GM18867 (cell line): Measurements from ENCODE around the gene ANKDD1A.
A peak's percentile ranks its signal among the peaks of the same experiment; 100 is the strongest.

Source experiments
- ATAC-seq: cut with Tn5 transposase; IDR thresholded peaks from one replicate; pipeline ENCODE4 v1.9.1; 2021; ENCODE audit warnings: mild to moderate bottlenecking, moderate library complexity; ENCODE audit not compliant: unreplicated experiment

The ANKDD1A gene

DNA sequence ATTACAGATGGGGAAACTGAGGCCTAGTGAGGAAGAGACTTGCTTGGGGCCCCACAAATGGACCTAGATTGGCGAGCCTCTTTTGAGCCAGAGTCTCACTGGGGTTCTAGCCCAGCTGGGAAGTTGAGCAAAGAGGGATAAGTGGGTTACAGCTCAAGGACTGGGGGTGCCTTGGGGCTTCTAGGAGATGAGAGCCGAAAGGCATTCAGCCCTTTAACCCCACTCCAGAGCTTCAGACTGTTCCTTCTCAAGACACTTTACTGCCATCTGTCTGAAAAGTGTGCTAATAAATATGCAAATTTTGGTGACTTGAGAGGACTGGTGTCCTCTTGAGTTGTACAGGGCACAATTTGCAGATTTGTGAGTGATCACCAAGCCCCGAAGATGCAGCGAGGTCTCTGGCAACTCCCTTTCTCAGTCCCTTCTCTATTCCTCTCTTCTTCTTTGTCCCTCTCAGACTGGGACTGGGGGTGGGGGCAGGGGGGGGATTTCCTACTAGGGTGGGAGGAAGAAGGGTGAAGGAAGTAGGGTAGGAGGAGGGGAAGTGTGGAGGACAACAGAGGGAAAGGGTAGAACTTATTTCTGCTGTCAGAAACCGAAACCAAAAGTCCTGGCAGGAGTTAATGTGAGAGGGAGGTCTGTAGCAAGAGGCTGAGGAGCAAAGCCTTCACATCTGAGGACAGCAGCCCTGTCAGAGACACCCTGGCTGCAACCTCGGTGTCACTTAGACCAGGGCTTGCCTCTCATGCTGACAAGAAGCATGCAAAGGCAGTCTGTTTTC is 16.2 kb upstream of the ANKDD1A start:
- no peak for ATAC-seq

DNA sequence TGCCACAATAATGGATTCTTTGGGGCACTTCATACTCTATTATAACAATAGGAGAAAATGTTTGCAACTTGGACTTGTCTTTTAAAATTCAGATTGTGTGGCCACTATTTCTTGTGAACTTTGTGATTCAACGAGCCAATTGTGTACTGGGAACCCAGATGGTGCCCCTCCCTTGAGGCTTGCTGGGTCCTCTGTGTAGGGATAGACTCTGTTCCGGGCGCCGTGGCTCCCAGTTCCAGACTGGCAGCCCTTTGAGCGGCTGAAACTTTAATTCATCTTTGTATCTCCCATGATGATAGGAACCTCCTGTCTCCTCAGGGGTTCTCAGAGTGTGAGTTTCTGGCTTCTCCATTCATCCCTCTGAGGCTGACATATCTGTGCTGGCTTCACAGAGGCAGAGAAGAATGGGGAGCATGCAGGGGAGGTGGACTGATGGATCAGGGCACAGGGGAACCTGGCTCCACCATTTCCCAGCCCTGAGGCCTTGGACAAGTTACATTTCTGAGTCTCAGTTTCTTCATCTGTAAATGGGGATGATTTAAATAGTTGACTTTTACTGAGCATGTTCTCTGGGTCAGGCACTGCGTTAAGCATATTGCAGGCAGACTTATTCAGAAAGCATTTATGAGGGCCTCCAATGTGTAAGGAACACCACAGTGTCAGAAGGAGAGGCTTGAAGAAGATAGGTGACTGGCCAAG is 15.2 kb upstream of the ANKDD1A start:
- ATAC-seq = no peak

DNA sequence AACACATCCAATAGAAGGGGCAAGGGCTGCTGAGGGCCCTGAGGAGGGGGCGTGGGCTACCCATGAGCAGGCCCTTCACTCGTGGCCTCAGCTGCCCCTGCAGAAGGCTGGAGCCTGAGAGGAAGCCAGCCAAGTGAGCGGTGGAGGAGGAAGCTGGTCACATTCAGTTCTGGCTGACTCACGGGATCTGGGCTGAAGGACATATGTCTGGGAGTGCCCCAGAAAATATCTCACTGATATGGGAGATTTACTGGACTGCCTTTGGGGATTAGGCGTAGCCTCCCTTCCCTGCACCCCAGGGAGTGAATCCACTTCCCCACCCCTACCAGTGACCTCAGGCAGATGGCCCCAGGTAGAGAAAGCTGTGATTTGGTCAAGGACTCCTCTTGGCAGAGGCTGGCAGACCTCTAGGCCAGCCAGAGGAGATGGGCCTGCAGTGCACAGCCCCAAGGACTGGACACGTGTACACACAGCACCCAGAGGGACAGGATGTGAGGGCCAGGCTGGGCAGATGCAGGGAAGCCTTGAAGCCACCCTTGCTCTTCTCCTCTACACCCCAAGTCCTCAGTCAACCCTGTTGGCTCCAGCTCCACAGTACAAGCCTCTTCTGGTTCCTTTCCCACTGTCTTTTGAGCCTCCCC is 14.2 kb upstream of the ANKDD1A start:
- no peak for ATAC-seq

DNA sequence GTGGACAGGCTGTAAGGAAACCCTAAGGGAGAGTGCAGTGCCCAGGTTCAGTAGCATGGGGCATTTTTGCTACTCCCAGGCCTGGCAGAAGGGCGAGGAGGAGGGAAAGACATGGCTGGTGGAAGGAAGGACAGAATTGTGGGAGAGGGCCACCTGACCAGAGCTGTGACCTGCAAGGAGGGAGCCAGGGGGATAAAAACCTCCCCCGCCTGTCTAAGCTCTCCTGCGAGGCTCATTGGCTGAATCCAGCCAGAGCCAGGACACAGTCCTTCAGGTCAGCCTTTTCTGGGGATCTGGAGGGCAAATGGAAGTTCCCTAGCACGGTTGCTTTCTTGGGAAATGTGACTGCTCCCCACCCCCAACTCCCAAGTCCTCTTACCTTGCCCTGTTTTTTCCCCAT is 13.3 kb upstream of the ANKDD1A start:
- no peak for ATAC-seq

DNA sequence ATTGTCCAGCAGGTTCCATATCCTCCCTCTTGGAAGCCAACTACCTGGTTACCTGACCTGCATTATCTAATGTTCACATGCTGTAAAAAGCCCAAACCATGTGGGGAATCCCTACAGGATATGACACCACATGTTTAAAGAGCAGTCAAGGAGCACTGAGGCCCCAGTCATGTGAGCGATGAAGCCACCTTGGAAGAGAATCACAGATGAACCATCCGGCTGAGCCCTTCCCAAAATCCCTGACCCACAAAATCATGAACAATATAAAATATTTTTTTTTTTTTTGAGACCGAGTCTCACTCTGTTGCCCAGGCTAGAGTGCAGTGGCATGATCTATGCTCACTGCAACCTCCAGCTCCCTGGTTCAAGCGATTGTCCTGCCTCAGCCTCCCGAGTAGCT is 10.6 kb upstream of the ANKDD1A start:
- ATAC-seq = no peak

DNA sequence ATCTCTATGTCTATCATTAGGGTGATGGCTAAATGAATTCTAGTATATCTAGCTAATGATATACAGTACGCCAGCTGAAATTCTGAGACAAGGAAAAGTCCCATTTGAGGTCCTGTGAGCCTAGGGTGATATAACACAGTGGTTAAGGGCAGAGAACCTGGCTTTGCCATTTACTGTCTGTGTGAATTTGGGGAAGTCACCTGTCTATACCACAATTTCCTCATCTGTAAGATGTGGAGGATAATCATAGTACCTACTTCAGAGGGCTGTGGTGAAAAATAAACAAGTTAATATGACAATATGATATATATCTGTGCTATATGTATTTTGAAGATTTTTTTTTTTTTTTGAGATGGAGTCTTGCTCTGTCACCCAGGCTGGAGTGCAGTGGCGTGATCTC is 9.8 kb upstream of the ANKDD1A start:
- ATAC-seq = no peak

DNA sequence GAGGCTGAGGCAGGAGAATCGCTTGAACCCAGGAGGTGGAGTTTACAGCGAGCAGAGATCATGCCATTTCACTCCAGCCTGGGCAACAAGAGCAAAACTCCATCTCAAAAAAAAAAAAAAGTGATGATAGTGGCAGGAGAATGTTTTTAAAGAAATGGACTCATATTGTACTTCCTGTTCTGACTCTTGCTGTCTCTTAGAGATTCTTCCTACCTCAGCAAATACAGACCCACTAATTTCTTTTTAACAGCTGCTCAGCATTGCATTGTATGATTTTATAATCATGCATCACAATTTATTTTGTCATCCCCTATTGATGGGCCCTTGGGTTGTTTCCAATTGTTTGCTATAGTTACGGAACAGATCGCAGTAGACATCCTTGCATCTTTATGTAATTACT is 8.8 kb upstream of the ANKDD1A start:
- no peak for ATAC-seq

DNA sequence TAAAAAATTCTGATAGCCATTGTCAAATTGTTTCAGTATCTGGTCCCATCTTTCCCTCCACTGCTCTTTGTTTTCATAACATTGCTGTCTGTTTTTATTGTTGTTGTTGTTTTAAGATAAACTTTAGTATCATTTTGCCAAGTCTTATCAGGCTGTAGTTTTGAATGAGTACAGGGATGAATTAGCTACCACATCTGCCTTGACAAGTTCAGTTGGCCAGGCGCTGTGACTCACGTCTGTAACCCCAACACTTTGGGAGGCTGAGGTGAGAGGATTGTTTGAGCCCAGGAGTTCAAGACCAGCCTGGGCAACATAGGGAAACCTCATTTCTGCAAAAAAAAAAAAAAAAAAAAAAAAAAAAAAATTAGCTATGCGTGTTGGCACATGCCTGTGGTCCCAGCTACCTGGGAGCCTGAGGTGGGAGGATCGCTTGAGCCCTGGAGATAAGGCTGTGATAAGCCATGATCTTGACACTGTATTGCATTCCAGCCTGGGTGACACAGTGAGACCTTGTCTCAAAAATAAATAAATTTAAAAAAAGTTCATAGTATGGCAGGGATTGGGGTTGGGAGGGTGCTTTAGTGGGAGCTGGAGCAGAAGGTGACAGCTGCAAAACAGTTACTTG is 8.3 kb upstream of the ANKDD1A start:
- ATAC-seq = no peak

DNA sequence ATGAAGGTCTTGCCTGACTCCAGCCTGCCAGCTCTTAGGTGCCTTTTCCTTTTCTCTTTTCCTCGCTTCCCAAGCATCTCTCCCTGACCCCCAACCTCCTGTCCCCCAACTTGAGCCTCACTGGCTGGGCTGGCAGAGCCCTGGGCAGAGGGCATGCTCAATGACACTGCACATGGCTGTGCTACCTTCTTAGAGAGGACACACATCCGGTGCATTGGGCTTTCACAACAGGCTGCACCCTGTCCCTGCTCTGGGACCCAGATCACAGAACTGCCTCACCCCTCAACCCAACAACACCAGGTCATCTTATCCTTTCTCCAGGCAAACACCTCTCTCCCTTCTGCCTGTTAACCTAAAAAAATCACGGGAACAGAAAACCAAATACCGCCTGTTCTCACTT is 7.5 kb upstream of the ANKDD1A start:
- ATAC-seq = no peak

DNA sequence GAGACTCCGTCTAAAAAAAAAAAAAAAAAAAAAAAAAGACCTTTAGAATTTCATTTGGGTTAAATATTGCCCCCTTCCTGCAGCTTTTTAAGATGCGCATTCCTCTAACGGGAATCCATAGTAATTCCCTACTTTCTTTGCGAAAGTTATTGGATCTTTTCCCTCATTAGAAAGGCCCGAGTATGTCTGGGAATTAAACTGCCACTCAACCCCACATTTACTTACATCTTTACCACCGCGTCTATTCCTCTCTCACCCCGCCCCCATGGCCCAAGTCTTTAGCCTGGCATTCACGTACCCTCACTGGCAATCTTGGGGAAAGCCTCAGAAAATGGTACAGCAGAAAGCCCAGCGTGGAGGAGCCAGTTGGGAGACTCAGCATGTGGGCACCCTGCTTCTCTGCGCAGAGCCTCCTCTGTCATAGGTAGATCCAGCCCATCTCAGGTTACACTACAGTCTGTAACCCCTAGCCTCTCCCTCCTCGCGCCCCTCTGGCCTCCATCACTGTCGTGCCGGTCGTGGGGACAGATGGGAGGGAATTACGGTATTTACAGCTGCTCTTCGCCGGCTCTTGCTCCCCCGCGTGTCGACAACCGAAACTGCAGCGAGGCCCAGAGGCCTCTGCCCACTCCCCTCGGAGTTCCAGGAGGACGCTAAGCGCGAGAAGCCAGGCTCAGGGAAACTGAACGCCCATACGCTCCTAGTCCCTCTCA is 6.4 kb upstream of the ANKDD1A start:
- ATAC-seq = peak; percentile 65

DNA sequence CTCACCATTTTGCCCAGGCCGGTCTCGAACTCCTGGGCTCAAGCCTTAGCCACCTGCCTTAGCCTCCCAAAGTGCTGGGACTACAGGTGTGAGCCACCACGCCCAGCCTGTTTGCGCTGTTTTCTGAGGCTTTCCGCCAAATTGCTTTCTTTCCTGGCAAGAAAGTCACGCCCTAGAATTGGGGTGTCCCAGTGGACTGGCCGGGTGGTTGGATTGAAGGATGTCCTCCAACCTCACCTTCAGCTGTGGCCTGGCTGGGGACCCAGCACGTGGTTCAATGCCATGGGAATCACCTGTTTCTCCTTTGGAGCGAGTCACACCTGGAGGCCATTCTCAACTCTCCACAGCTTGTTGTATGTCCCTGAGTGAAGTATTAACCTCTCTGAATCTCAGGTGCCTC is 5.8 kb upstream of the ANKDD1A start:
- no peak for ATAC-seq

DNA sequence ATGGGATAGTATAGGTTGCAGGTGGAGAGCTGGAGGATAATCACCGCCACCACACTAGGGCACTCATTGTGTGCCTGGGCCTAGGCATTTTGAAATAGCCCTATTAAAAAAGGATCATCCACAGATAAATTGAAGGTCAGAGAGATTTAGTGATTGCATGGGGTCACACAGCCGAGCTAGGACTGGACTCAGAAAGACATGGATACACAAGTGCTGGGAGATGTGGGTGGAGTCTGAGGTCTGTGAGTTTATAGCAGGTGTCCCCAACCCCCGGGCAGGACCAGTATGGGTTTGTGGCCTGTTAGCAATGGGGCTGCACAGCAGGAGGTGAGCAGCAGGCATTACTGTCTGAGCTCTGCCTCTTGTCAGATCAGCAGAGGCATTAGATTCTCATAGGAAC is 5.3 kb upstream of the ANKDD1A start:
- ATAC-seq = no peak

DNA sequence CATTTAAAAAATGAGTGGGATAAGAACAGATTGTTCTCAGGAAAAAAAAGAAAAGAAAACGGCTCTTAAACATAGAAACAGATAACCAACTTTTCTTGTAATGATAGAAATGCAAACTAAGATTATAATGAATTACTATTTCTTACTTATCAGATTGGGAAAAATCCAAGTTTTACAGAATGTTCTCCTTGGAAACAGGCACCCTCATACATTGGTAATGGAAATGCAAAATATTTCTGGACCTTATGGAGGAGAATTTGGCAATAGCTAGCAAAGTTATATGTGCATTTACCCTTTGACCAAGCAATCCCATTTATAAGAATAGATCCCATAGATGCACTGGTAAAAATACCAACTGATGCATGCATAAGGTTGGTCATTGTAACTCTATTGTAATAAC is 3.7 kb upstream of the ANKDD1A start:
- no peak for ATAC-seq

DNA sequence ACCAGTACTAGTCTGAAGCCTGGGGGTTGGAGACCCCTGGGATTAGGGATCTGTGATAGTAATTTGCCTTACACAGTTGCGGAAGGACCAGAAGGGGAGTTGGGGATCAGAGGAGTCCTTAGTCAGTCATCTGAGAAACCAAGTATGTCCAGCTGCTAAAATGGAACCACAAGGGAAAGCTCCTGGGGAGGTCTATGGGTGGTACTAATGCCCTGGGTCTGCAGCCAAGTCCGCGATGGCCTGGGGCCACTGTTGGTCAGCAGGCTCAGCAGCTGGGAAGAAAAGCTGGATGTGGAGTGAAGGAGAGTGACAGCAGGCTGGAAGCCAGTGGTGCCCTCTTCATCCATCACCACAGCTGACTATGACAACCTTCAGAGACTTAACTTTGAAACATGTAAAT is 2.2 kb upstream of the ANKDD1A start:
- no peak for ATAC-seq

DNA sequence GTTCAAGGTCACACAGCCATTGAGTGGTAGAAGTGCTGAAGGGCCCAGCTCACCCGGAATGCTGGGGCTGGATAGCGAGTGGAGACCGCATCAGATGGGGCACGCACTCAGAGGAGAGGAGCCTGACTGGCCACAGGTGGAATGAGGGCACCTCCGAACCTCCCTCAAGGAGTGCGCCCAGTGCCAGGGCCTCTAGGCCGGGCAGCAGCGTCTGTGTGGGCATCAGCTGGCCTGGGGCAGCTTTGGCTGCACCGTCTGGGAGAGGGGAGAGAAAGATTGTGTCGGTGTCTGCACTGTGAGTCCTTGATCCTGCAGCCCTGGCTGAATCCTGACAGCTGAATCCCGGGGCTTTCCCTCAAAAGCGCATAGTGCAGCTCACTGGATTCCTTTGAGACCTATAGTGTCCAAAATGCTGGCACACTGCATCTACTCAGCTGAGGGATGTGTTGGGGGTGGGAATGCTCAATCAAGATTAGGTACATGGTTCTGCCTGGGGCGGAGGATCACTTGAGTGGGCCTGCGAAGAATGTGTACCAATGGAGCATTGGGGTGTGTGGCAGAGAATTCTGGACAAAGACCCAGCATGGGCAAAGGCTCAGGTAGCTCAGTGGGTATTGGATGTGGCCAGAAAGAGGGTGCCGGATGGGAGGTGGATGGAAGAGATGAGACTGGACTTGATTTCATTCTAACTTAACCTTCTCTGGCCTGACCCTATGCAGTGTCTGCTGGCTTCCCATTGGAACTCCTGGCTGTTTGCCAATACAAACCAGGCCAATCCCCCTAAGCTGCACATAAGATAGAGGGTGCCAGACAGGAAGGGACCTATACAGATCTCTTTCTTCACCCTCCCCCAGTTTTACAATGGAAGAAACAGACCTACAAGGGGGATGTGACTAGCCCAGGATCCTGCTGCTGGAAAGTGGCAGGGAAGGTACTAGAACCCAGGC is 950 bp downstream of the ANKDD1A start:
- ATAC-seq = no peak

DNA sequence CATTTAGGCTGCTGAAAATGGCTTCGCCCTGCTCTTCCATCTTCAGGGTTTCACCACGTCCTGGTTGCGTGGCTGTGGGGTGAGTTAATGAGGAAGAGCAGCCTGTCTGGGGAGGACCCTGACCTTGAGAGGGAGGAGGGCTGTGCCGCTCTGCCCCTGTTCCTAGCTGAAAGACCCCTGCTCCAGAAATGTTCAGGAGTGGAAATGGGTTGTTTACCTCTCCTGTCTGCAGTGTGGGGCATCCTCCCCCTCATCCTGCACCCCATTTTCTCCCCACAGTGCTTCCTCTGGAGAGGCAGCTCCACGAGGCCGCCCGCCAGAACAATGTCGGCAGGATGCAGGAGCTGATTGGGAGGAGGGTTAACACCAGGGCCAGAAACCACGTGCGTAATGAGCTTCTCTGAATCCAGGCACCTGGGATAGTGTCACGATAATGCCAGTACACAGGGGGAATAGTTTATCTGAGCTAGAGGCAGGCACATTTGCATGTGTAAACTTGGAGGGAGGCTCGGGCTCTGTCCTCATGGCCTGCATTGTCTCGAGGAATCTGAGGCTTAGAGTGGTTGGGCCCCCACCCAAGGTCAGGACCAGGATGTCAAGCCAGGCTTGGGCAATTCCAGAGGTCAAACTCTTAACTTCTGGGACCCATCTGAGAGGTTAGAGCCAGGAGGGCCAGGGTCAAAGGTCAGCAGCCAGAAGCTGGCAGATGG is 4.0 kb downstream of the ANKDD1A start:
- no peak for ATAC-seq

DNA sequence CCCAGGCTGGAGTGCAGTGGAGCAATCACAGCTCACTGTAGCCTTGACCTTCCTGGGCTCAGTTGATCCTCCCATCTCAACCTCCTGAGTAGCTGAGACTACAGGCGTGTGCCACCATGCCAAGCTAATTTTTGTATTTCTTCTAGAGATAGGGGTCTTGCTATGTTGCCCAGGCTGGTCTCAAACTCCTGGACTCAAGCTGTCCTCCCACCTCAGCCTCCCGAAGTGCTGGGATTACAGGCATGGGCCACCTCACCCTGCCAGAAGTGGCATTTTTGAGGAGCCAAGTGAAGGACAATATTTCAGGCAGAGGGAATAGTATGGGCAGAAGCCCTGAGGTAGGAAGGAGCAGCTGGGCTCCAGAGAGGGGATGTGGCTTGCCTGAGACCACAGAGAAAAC is 4.7 kb downstream of the ANKDD1A start:
- no peak for ATAC-seq

DNA sequence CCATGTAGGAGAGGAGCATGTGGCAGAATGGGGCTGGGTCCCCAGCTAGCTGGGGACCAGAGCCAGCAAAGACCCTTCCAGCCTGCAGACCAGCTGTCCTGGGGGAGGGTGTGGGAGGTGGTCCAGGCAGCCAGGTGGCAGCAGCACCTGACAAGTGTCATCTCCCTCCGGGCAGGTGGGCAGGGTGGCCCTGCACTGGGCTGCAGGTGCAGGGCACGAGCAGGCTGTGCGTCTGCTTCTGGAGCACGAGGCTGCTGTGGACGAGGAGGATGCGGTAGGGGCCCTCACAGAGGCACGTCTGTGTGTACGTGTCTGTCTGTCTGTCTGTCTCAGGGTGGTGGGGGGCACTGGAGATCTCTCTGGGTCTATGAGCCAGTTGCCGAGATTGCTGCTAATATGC is 5.5 kb downstream of the ANKDD1A start:
- ATAC-seq = no peak

DNA sequence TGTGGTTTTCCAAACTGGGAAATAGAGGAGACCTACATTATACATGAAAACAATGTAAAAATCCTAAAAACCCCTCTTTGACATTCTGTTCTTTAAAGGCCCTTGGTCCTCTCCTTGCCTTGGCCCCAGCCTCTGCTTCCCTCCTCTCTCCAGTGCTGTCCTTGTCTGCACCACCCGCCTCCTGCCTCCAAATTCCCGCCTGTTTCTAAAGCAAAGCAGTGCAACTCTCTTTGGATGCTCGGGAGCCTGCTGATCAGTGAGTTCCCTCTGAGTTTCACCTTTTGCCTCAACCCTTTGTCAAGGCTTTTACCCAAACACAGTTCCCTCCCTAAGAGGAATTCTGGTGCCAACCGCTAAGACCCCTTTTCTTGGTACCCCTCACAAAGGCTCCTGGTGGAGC is 8.0 kb downstream of the ANKDD1A start:
- ATAC-seq = no peak
